Thyroid gland (tissue), 4 donors: ENCODE results near the gene TMEM200B. TPM values are rescaled to one million over a fixed set of nuclear protein-coding genes. Genes with fewer than 3 reads are reported as not detected.
A peak's percentile ranks its signal among the peaks of the same experiment; 100 is the strongest.
"Not testable (repeated sequence)": the region's sequence is repeated elsewhere in the genome, so short reads cannot be mapped to it uniquely, and the experiment has no call there.

ENCODE experiments used
- DNase-seq, 2 donors: peaks; one replicate each; pipeline ENCODE4 v3.0.0-alpha.2; 2019
- H3K27ac ChIP-seq, 3 donors: fragments of 200-600 bp; sonication (generic); 1 replicate in 2 of 3; 2 replicates in 1 of 3; pipeline ENCODE4 v1.5.1; 2016 to 2019; ENCODE audit warnings: mild to moderate bottlenecking in 1 of 3, moderate library complexity in 1 of 3
- H3K27me3 ChIP-seq: fragments of 200-600 bp; sonication (generic); one replicate; pipeline ENCODE4 v1.5.1; 2019
- H3K36me3 ChIP-seq, 2 donors: fragments of 200-600 bp; sonication (generic); one replicate each; pipeline ENCODE4 v1.5.1; 2016 to 2019
- H3K4me1 ChIP-seq, 2 donors: fragments of 200-600 bp; sonication (generic); one replicate each; pipeline ENCODE4 v1.5.1; 2017 to 2019
- H3K4me3 ChIP-seq, 3 donors: fragments of 200-600 bp; sonication (generic); replicated peaks in 1 of 3; 1 replicate in 2 of 3; 2 replicates in 1 of 3; pipeline ENCODE4 v1.5.1; 2016; ENCODE audit warnings: mild to moderate bottlenecking in 1 of 3
- H3K9me3 ChIP-seq: fragments of 200-600 bp; sonication (generic); one replicate; pipeline ENCODE4 v1.5.1; 2017
- POLR2A ChIP-seq, 2 donors: fragments of 450-650 bp; IDR thresholded peaks; one replicate each; pipeline ENCODE4 v1.6.1; 2017; ENCODE audit warnings: antibody characterized with exemption in 2 of 2, mild to moderate bottlenecking in 2 of 2, moderate library complexity in 1 of 2
- WGBS, 2 donors: methylation state at CpG; one replicate each; pipeline ENCODE4 v1.1.5; 2017; 5-methylcytosine and 5-hydroxymethylcytosine counted together
- intact Hi-C: fragments of 100-400 bp; cut with DNase I; formaldehyde crosslinking; loops from one replicate; pipeline ENCODE4 v1.15.1; 2023
- total RNA-seq, 4 donors: library from RNA; depleted of rRNA; stranded (reverse); fragments of >200 nt; gene quantifications; one replicate each; pipeline ENCODE4 v1.2.3, GENCODE V29; 2016
- TF ChIP-seq, protein P1 (sequence below), 6 experiments: fragments of 200-600 bp in 3 of 6; fragments of 450-650 bp in 3 of 6; sonication (generic) in 3 of 6; IDR thresholded peaks; one replicate each; pipeline ENCODE4 v1.5.1; 2016 to 2019; ENCODE audit warnings: antibody characterized with exemption in 6 of 6, mild to moderate bottlenecking in 2 of 6, inconsistent platforms in 1 of 6, moderate library complexity in 1 of 6

TMEM200B gene
- total RNA-seq, 4 donors from 2014 or later, result 1.9 to 8.2 (median 2.7) TPM

DNA sequence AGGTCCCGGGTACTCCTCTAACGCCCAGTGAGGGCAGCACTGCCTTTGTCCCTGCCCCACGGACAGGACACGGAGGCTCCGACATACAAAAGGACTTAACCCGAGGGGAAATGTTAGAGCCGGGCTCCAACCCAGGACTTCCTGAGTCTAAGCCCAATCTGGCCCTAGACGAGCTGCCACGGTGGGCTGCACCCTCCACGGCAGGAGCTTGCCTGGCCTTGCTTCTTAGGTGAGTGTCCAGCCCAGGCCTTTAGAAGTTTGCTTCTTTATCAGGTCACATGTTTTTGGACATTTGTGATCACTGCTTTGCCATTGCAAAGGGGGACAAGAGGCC, 11.0 kb upstream of the TMEM200B start:
- no peaks in the 10 kb centered on the region for H3K27me3 ChIP-seq
- TF ChIP-seq POLR2A (IDR thresholded peaks at IDR 0.05), result no peak
- TF ChIP-seq, protein P1, sequence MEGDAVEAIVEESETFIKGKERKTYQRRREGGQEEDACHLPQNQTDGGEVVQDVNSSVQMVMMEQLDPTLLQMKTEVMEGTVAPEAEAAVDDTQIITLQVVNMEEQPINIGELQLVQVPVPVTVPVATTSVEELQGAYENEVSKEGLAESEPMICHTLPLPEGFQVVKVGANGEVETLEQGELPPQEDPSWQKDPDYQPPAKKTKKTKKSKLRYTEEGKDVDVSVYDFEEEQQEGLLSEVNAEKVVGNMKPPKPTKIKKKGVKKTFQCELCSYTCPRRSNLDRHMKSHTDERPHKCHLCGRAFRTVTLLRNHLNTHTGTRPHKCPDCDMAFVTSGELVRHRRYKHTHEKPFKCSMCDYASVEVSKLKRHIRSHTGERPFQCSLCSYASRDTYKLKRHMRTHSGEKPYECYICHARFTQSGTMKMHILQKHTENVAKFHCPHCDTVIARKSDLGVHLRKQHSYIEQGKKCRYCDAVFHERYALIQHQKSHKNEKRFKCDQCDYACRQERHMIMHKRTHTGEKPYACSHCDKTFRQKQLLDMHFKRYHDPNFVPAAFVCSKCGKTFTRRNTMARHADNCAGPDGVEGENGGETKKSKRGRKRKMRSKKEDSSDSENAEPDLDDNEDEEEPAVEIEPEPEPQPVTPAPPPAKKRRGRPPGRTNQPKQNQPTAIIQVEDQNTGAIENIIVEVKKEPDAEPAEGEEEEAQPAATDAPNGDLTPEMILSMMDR (IDR thresholded peaks at IDR 0.05), result no peak
- no peaks in the 10 kb centered on the region for H3K36me3 ChIP-seq
- no peak for DNase-seq
- no peak overlapping the region for H3K4me3 ChIP-seq
- peaks cover 3 to 13% of the 10 kb centered on the region in 2 donors for H3K4me1 ChIP-seq
- H3K9me3 ChIP-seq, result no peaks in the 10 kb centered on the region
- WGBS, 2 donors, result 71 to 87% methylated on average over 10 of the region's 10 CpGs
- H3K27ac ChIP-seq, result no peak overlapping the region
- intact Hi-C loops, result no loop called here

DNA sequence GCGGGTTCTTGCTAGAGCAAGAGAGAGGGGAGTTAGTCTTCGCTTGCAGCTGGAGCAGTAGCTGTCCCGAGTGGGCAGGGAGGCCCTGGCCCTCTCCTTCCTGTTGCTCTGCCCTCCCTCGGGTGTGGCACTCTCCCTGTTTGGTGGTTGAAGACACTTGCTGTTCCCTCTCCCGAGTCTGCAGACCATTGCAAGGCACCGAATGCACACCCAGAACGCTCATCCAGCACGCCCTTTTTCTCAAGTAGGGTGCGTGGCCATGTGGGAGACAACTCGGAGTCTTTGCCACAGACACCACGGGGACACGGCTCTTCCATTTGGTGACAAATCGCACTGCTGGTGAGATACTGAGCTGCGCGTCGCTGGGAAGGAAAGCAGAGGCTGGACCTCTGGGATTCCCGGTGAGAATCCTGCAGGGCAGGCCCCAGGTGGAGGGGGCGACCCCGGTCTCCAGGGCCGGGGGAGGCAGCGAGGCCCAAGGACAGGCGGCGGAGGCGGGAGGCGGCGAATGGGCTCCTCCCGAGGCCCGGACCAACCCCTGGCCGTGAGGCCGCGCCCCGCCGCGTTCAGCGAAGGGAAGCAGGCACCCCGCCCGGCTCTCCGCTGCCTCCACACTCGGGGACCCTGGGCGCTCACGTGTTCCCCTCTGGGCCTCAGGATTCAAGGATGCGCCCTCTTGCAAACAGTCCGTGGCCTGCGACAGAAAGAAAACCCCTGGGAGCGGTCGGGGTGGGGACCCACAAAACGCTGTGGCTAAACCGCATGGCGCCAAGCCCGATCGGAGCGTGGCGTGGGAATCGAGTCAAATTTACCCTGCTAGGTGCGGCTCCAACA, 10.4 kb upstream of the TMEM200B start:
- H3K27ac ChIP-seq, result no peak overlapping the region
- H3K9me3 ChIP-seq, result no peaks in the 10 kb centered on the region
- peak; percentile 18 to 19 for DNase-seq
- H3K4me1 ChIP-seq, result peaks cover 3 to 13% of the 10 kb centered on the region in 2 donors
- intact Hi-C loops, result no loop called here
- TF ChIP-seq, protein P1 (IDR thresholded peaks at IDR 0.05), result no peak
- no peak for TF ChIP-seq POLR2A (IDR thresholded peaks at IDR 0.05)
- H3K36me3 ChIP-seq, result no peaks in the 10 kb centered on the region
- 69 to 72% methylated on average over 49 to 55 of the region's 55 CpGs for WGBS, 2 donors
- no peak overlapping the region for H3K4me3 ChIP-seq
- H3K27me3 ChIP-seq, result no peaks in the 10 kb centered on the region

DNA sequence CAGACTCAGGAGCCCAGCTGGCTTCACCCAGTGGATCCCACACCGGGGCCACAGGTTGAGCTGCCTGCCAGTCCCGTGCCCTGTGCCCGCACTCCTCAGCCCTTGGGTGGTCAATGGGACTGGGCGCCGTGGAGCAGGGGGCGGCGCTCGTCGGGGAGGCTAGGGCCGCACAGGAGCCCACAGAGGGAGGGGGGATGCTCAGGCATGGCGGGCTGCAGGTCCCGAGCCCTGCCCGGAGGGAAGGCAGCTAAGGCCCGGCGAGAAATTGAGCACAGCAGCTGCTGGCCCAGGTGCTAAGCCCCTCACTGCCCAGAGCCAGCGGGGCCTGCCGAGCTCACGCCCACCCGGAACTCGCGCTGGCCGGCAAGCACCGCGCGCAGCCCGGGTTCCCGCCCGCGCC, 7.4 kb upstream of the TMEM200B start:
- H3K27ac ChIP-seq, H3K36me3 ChIP-seq, H3K4me3 ChIP-seq, intact Hi-C loops, H3K27me3 ChIP-seq, DNase-seq, H3K9me3 ChIP-seq: not testable (repeated sequence)
- peaks cover 3 to 13% of the 10 kb centered on the region in 2 donors for H3K4me1 ChIP-seq
- WGBS, 2 donors, result 90 to 99% methylated on average over 2 to 14 of the region's 29 CpGs

DNA sequence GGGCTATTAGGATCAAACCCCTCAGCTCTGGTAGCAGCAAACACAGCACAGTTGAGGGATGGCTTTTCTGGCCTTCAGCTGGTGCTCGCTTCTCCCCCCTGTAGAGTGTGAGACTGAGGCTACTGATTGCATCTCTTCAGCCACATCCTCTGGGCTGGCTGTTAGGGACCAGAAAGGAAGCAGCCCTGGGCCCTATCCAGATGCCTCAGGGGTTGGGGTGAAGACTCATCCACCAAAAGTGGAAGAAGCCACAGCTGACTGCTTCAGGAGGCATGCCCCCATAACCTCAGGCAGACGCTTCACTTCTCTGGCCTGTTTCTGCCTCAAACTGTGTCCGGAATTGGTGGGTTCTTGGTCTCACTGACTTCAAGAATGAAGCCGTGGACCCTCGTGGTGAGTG, 6.2 kb upstream of the TMEM200B start:
- no peak for DNase-seq
- no peaks in the 10 kb centered on the region for H3K9me3 ChIP-seq
- H3K4me3 ChIP-seq, result no peak overlapping the region
- H3K27ac ChIP-seq, result no peak overlapping the region
- peaks cover 7 to 14% of the 10 kb centered on the region in 2 donors for H3K4me1 ChIP-seq
- H3K27me3 ChIP-seq, result no peaks in the 10 kb centered on the region
- TF ChIP-seq POLR2A (IDR thresholded peaks at IDR 0.05), result no peak
- TF ChIP-seq, protein P1 (IDR thresholded peaks at IDR 0.05), result no peak
- no peaks in the 10 kb centered on the region for H3K36me3 ChIP-seq
- intact Hi-C loops, result loop anchor here (5.0 kb wide), 1 partner anchor 52 kb away; the partner anchor contains the start of gene SRSF4
- WGBS, 2 donors, result 89 to 96% methylated on average over 5 of the region's 5 CpGs

DNA sequence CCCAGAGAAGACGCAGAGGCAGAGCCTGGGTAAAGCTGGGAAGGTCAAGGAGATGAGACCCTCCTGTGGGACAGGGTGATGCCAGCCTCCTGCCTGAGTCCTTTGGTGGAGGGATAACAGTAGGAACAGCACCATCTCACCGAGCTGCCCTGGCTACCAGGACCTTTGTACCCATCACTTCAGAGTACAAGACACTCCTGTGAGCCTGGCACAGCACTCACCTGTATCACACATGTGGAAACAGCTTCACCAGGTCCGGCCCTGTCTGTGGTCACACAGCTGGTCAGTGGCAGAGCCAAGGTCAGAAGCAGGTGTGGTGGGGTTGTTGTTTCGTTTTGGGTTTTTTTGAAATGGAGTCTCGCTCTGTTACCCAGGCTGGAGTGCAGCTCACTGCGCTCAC, 5.0 kb upstream of the TMEM200B start:
- intact Hi-C loops, result loop anchor here (5.0 kb wide), 1 partner anchor 54 kb away; the partner anchor contains the start of gene SRSF4
- 84 to 94% methylated on average over 6 of the region's 6 CpGs for WGBS, 2 donors
- no peak for TF ChIP-seq POLR2A (IDR thresholded peaks at IDR 0.05)
- no peaks in the 10 kb centered on the region for H3K27me3 ChIP-seq
- no peak overlapping the region for H3K27ac ChIP-seq
- H3K4me1 ChIP-seq, result peaks cover 14 to 15% of the 10 kb centered on the region in 2 donors
- no peaks in the 10 kb centered on the region for H3K9me3 ChIP-seq
- H3K36me3 ChIP-seq, result no peaks in the 10 kb centered on the region
- DNase-seq, result no peak
- H3K4me3 ChIP-seq, result no peak overlapping the region

DNA sequence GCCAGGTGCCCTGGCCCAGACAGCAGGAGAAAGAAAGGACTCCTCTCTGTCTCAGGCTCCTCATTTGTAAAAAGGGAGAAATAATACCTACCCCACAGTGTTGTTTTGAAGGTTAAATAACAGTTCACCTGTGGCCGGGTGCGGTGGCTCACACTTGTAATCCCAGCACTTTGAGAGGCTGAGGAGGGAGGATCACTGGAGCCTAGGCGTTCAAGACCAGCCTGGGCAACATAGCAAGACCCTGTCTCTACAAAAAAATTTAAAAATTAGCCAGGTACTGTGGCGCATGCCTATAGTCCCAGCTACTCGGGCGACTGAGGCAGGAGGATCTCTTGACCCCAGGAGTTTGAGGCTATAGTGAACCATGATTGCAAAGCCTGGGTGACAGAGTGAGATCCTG, 2.5 kb upstream of the TMEM200B start:
- no peaks in the 10 kb centered on the region for H3K36me3 ChIP-seq
- intact Hi-C loops, result loop anchor here (5.0 kb wide), 1 partner anchor 56 kb away; the partner anchor contains the start of gene SRSF4
- H3K27ac ChIP-seq, result no peak overlapping the region
- H3K9me3 ChIP-seq, result no peaks in the 10 kb centered on the region
- 96 to 100% methylated on average over 6 of the region's 6 CpGs for WGBS, 2 donors
- DNase-seq, result no peak
- TF ChIP-seq POLR2A (IDR thresholded peaks at IDR 0.05), result no peak
- TF ChIP-seq, protein P1 (IDR thresholded peaks at IDR 0.05), result no peak
- peaks cover 7% of the 10 kb centered on the region for H3K27me3 ChIP-seq
- peaks cover 26 to 33% of the 10 kb centered on the region in 2 donors for H3K4me1 ChIP-seq
- H3K4me3 ChIP-seq, result no peak overlapping the region
